A673 (cell line): ENCODE data around the gene HOXC6. TPM values are rescaled to one million over a fixed set of nuclear protein-coding genes. Genes with fewer than 3 reads are reported as not detected.

ENCODE experiments used
- BruUV-seq: library from RNA; stranded (reverse); fragments of 400-500 nt; replicated peaks from 2 replicates; lab custom pipeline; 2021; lab: Mats Ljungman, UMichigan
- CTCF ChIA-PET: fragments of 300-600 bp; sonication (Branson Sonifier 250); formaldehyde crosslinking; loops from one replicate; lab custom pipeline; 2022; ENCODE audit warnings: antibody characterized with exemption; lab: Charles Lee
- POLR2A ChIA-PET: fragments of 300-600 bp; sonication (Branson Sonifier 250); formaldehyde crosslinking; loops from one replicate; lab custom pipeline; 2022; ENCODE audit warnings: antibody characterized with exemption; ENCODE audit not compliant: low non-redundant PET; lab: Charles Lee
- DNase-seq: peaks from one replicate; pipeline ENCODE4 v3.0.0-alpha.2; 2015; ENCODE audit warnings: low spot score
- H3K27ac ChIP-seq: fragments of 200-600 bp; sonication (generic); 2 replicates; pipeline ENCODE4 v1.5.1; 2016; ENCODE audit warnings: mixed run types, low read depth, mild to moderate bottlenecking, mixed read lengths, antibody characterized with exemption, low read length; ENCODE audit not compliant: poor library complexity, severe bottlenecking
- H3K27me3 ChIP-seq: fragments of 200-600 bp; sonication (generic); replicated peaks from 2 replicates; pipeline ENCODE4 v1.6.1; 2017; ENCODE audit warnings: mixed run types, low read depth, mild to moderate bottlenecking, mixed read lengths, antibody characterized with exemption, low read length; ENCODE audit not compliant: insufficient read depth, poor library complexity
- H3K36me3 ChIP-seq: fragments of 200-600 bp; sonication (generic); 2 replicates; pipeline ENCODE4 v1.6.1; 2016; ENCODE audit warnings: mixed run types, mild to moderate bottlenecking, mixed read lengths, antibody characterized with exemption, low read length; ENCODE audit not compliant: insufficient read depth, poor library complexity, severe bottlenecking
- H3K4me1 ChIP-seq: fragments of 200-600 bp; sonication (generic); 2 replicates; pipeline ENCODE4 v1.6.1; 2017; ENCODE audit warnings: mixed run types, mild to moderate bottlenecking, mixed read lengths, antibody characterized with exemption, low read length; ENCODE audit not compliant: insufficient read depth, poor library complexity, severe bottlenecking
- H3K4me3 ChIP-seq: fragments of 200-600 bp; sonication (generic); 2 replicates; pipeline ENCODE4 v1.5.1; 2016; ENCODE audit warnings: low read depth, mixed run types, mild to moderate bottlenecking, mixed read lengths, low read length; ENCODE audit not compliant: poor library complexity, severe bottlenecking
- H3K9me3 ChIP-seq: fragments of 200-600 bp; sonication (generic); 2 replicates; pipeline ENCODE4 v1.6.1; 2016; ENCODE audit warnings: mixed run types, low read depth, mild to moderate bottlenecking, mixed read lengths, antibody characterized with exemption, low read length; ENCODE audit not compliant: poor library complexity, severe bottlenecking
- CTCF ChIP-seq: fragments of 300-800, 200-600 bp; sonication (generic); conservative IDR thresholded peaks from 2 replicates; pipeline ENCODE4 v1.5.1; 2017; ENCODE audit warnings: low read depth, mild to moderate bottlenecking, antibody characterized with exemption, low read length, moderate library complexity, mixed read lengths
- EZH2 ChIP-seq: fragments of 200-600 bp; sonication (generic); IDR thresholded peaks from 2 replicates; pipeline ENCODE4 v1.6.1; 2017; ENCODE audit warnings: borderline replicate concordance, low read depth, mild to moderate bottlenecking, mixed read lengths, antibody characterized with exemption, low read length; ENCODE audit not compliant: poor library complexity, severe bottlenecking
- intact Hi-C: fragments of 100-400 bp; cut with micrococcal nuclease; formaldehyde crosslinking; loops from one replicate; pipeline ENCODE4 v1.10.0; 2022; ENCODE audit not compliant: unreplicated experiment
- total RNA-seq: library from RNA; stranded (reverse); gene quantifications from 2 replicates; pipeline ENCODE4 v1.2.3, GENCODE V29; 2021

HOXC6 gene
- total RNA-seq, 1 experiment from 2014 or later: 20.8 TPM

- H3K4me1 ChIP-seq: peaks cover 30% of the 10 kb centered on the region
- POLR2A ChIA-PET: interaction anchor here (0.8 kb wide), 1 partner anchor 25 kb away, joined by 4 read pairs; no protein-coding TSS in a partner anchor
- intact Hi-C loops: no loop called here
- DNase-seq: no peak
- no TSS peak for BruUV-seq
- no peaks in the 10 kb centered on the region for H3K36me3 ChIP-seq
- no peaks in the 10 kb centered on the region for H3K9me3 ChIP-seq
- no peak for TF ChIP-seq CTCF
- TF ChIP-seq EZH2: no peak
- H3K27ac ChIP-seq: no peak overlapping the region
- CTCF ChIA-PET: interaction anchor here (1.1 kb wide), 1 partner anchor 18 kb away, joined by 4 read pairs; the partner anchor contains the start of gene HOXC5
- no peaks in the 10 kb centered on the region for H3K27me3 ChIP-seq
- no peak overlapping the region for H3K4me3 ChIP-seq
Measured at GRCh38 chr12:54050482-54050810, 22.2 kb downstream of the HOXC6 start.

- BruUV-seq: no TSS peak
- no peaks in the 10 kb centered on the region for H3K9me3 ChIP-seq
- no peak for DNase-seq
- intact Hi-C loops: no loop called here
- TF ChIP-seq EZH2: no peak
- TF ChIP-seq CTCF: no peak
- H3K36me3 ChIP-seq: no peaks in the 10 kb centered on the region
- no peak overlapping the region for H3K27ac ChIP-seq
- ChIA-PET CTCF (interaction anchor here (1.1 kb wide), 1 partner anchor 19 kb away, joined by 4 read pairs; the partner anchor contains the start of gene HOXC5), POLR2A (interaction anchor here (0.8 kb wide), 1 partner anchor 24 kb away, joined by 4 read pairs; no protein-coding TSS in a partner anchor)
- no peaks in the 10 kb centered on the region for H3K27me3 ChIP-seq
- peak overlapping the region; percentile 55 for H3K4me3 ChIP-seq
- peaks cover 34% of the 10 kb centered on the region for H3K4me1 ChIP-seq
Measured at GRCh38 chr12:54051026-54051842, 23.0 kb downstream of the HOXC6 start.

GRCh38 chr12:54051874-54052437 is 23.7 kb downstream of the HOXC6 start:
- ChIA-PET CTCF (interaction anchor here (0.7 to 1.2 kb wide), 2 partner anchors 56 to 156 kb away, joined by 3 read pairs; no protein-coding TSS in a partner anchor), POLR2A (no interaction called here)
- TF ChIP-seq CTCF (no peak), EZH2 (no peak)
- no peaks in the 10 kb centered on the region for H3K36me3 ChIP-seq
- H3K9me3 ChIP-seq: no peaks in the 10 kb centered on the region
- H3K27me3 ChIP-seq: no peaks in the 10 kb centered on the region
- no peak overlapping the region for H3K27ac ChIP-seq
- peak overlapping the region; percentile 55 for H3K4me3 ChIP-seq
- H3K4me1 ChIP-seq: peaks cover 34% of the 10 kb centered on the region
- DNase-seq: peak; percentile 86
- intact Hi-C loops: no loop called here
- no TSS peak for BruUV-seq
